ENCODE data around the gene RAC3. TPM values are rescaled to one million over a fixed set of nuclear protein-coding genes. Genes with fewer than 3 reads are reported as not detected.

RAC3 gene
- total RNA-seq, 1 experiment from 2014 or later, result 120 TPM

DNA sequence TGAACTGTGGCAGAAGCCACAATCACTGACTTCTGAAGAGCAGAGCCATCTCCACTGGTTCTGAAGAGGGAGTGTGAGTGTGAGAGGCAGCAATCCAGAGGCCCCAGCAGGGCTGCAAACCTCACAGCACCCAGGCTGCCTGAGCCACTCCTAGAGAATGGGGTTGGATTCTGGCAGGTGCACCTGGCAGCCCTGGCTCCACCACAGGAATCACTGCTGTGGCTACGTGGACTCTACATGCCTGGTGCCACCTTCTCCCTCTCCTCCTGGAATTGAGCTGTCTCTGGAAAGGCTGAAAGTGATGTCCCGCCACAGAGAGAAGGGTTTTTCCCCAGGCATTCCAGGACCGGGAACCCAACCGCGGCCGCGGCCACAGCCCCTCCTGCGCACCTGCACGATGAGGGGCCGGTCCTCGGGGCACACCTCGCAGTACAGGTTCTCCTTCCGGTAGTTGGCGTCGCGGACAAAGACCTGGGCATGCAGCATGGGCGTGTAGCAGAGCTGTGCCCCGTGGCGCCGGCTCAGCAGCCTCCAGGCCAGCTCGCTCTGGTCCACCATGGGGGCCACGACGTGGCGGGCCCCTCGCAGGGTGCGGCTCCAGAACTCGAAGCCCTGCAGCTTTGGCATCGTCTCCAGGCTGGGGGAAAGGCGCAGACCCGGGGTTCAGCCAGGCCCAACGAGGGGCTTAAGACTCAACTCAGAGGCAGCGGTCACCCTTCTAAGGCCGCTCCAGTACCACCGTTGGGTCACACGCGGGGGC is 33.1 kb downstream of the RAC3 start:
- H2AFZ ChIP-seq (ENCODE audit: low read depth, low read length, poor library complexity, severe bottlenecking), result no peak overlapping the region
- H3K36me3 ChIP-seq (ENCODE audit: control insufficient read depth in 1 of 2, insufficient read depth in 2 of 2, low read length in 2 of 2), result peaks cover 15 to 46% of the 10 kb centered on the region in 2 experiments; a peak in 3 of 4 replicates
- intact Hi-C loops (cut with micrococcal nuclease), result no loop called here
- ChIA-PET RAD21 (ENCODE audit: low non-redundant PET in 1 of 2, low total read pairs in 2 of 2, uncharacterized antibody in 2 of 2, unreplicated experiment in 2 of 2) (no interaction called here), POLR2A (interaction anchor here (0.9 kb wide), 1 partner anchor 34 kb away, joined by 3 read pairs; no protein-coding TSS in a partner anchor), CTCF (no interaction called here)
- H3K4me3 ChIP-seq (replicated peaks in 1 of 2; ENCODE audit: low read depth in 1 of 2, low read length in 2 of 2), result peak overlapping the region; percentile 96 to 100
- H3K4me1 ChIP-seq (ENCODE audit: control insufficient read depth in 1 of 2, insufficient read depth in 2 of 2, low read length in 2 of 2), result peaks cover 11 to 22% of the 10 kb centered on the region in 2 experiments; a peak in 3 of 4 replicates
- H3K9me3 ChIP-seq (ENCODE audit: control insufficient read depth in 1 of 2, insufficient read depth in 1 of 2, low read depth in 1 of 2, low read length in 2 of 2), result no peaks in the 10 kb centered on the region
- no peak for DNase-seq (ENCODE audit: low read depth, low spot score)
- peak; percentile 35 for TF ChIP-seq POLR2A (IDR thresholded peaks at IDR 0.05; ENCODE audit: borderline replicate concordance, extremely low read depth, insufficient read depth, insufficient read length)
- no peak for TF ChIP-seq SIN3A (IDR thresholded peaks at IDR 0.05; ENCODE audit: low read depth)
- no peaks in the 10 kb centered on the region for H4K20me1 ChIP-seq (ENCODE audit: insufficient read depth)
- H3K27me3 ChIP-seq (ENCODE audit: insufficient read depth, low read length), result no peaks in the 10 kb centered on the region
- H3K9me2 ChIP-seq (ENCODE audit: insufficient read depth), result no peaks in the 10 kb centered on the region
- peak overlapping the region; percentile 100 for H3K9ac ChIP-seq (ENCODE audit: low read length)
- peak; percentile 62 for ATAC-seq
- peak overlapping the region; percentile 89 for H3K27ac ChIP-seq (ENCODE audit: low read depth, low read length)
- H3K4me2 ChIP-seq (ENCODE audit: low read length), result peak overlapping the region; percentile 100
- H3K79me2 ChIP-seq (ENCODE audit: insufficient read depth, low read length), result peaks cover 35% of the 10 kb centered on the region
- BruUV-seq (replicated peaks), result TSS peak; percentile 64

DNA sequence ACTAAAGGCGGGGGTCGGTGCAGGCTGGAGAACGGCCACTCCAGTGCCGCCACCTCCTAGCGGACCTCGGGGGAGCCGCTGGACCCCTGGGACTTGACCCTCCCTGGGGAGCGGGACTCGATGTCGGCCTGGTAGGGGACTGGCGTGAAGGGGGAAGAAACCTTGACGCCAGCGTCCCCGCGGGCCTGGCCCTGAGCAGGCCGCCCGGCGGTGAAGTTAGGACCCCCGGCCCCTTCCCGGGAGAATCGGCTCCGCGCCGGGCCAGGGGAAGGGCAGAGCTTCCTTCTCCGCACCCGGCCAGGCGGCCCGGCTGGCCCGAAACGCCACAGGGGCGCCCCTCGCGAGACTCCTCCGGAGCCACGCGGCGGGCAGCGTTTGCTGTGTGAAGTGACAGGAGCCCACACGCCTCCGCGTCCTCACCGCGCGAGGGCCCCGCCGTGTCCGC is 33.7 kb downstream of the RAC3 start:
- no TSS peak for BruUV-seq (replicated peaks)
- CTCF ChIA-PET, result no interaction called here
- TF ChIP-seq POLR2A (IDR thresholded peaks at IDR 0.05; ENCODE audit: borderline replicate concordance, extremely low read depth, insufficient read depth, insufficient read length), result no peak
- TF ChIP-seq RAD21 (IDR thresholded peaks at IDR 0.05; ENCODE audit: low read depth), result no peak
- TF ChIP-seq, protein P1, sequence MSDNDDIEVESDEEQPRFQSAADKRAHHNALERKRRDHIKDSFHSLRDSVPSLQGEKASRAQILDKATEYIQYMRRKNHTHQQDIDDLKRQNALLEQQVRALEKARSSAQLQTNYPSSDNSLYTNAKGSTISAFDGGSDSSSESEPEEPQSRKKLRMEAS (IDR thresholded peaks at IDR 0.05), result peak; percentile 71; the same call in 1 of the 2 replicates
- TF ChIP-seq, protein P2, sequence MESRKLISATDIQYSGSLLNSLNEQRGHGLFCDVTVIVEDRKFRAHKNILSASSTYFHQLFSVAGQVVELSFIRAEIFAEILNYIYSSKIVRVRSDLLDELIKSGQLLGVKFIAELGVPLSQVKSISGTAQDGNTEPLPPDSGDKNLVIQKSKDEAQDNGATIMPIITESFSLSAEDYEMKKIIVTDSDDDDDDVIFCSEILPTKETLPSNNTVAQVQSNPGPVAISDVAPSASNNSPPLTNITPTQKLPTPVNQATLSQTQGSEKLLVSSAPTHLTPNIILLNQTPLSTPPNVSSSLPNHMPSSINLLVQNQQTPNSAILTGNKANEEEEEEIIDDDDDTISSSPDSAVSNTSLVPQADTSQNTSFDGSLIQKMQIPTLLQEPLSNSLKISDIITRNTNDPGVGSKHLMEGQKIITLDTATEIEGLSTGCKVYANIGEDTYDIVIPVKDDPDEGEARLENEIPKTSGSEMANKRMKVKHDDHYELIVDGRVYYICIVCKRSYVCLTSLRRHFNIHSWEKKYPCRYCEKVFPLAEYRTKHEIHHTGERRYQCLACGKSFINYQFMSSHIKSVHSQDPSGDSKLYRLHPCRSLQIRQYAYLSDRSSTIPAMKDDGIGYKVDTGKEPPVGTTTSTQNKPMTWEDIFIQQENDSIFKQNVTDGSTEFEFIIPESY (IDR thresholded peaks at IDR 0.05; ENCODE audit: extremely low read depth, insufficient replicate concordance, low read length), result no peak
- TF ChIP-seq SIN3A (IDR thresholded peaks at IDR 0.05; ENCODE audit: low read depth), result no peak
- no peak for TF ChIP-seq CEBPB (IDR thresholded peaks at IDR 0.05; ENCODE audit: low read depth)
- TF ChIP-seq ELF1 (IDR thresholded peaks at IDR 0.05; ENCODE audit: borderline replicate concordance, low read depth), result no peak
- H2AFZ ChIP-seq (ENCODE audit: low read depth, low read length, poor library complexity, severe bottlenecking), result no peak overlapping the region
- H3K9ac ChIP-seq (ENCODE audit: low read length), result peak overlapping the region; percentile 100
- POLR2A ChIA-PET, result interaction anchor here (0.9 kb wide), 1 partner anchor 34 kb away, joined by 3 read pairs; no protein-coding TSS in a partner anchor
- peaks cover 35% of the 10 kb centered on the region for H3K79me2 ChIP-seq (ENCODE audit: insufficient read depth, low read length)
- H4K20me1 ChIP-seq (ENCODE audit: insufficient read depth), result no peaks in the 10 kb centered on the region
- no peaks in the 10 kb centered on the region for H3K9me2 ChIP-seq (ENCODE audit: insufficient read depth)
- no peak for DNase-seq (ENCODE audit: low read depth, low spot score)
- H3K4me2 ChIP-seq (ENCODE audit: low read length), result peak overlapping the region; percentile 100
- ATAC-seq, result peak; percentile 56
- RAD21 ChIA-PET (ENCODE audit: low non-redundant PET in 1 of 2, low total read pairs in 2 of 2, uncharacterized antibody in 2 of 2, unreplicated experiment in 2 of 2), result no interaction called here
- H3K4me3 ChIP-seq (replicated peaks in 1 of 2; ENCODE audit: low read depth in 1 of 2, low read length in 2 of 2), result peak overlapping the region; percentile 96 to 100
- H3K27ac ChIP-seq (ENCODE audit: low read depth, low read length), result peak overlapping the region; percentile 89
- H3K27me3 ChIP-seq (ENCODE audit: insufficient read depth, low read length), result no peaks in the 10 kb centered on the region
- no peaks in the 10 kb centered on the region for H3K9me3 ChIP-seq (ENCODE audit: control insufficient read depth in 1 of 2, insufficient read depth in 1 of 2, low read depth in 1 of 2, low read length in 2 of 2)
- peaks cover 15 to 40% of the 10 kb centered on the region in 2 experiments; a peak in 3 of 4 replicates for H3K36me3 ChIP-seq (ENCODE audit: control insufficient read depth in 1 of 2, insufficient read depth in 2 of 2, low read length in 2 of 2)
- H3K4me1 ChIP-seq (ENCODE audit: control insufficient read depth in 1 of 2, insufficient read depth in 2 of 2, low read length in 2 of 2), result peaks cover 11 to 22% of the 10 kb centered on the region in 2 experiments; a peak in 3 of 4 replicates
- intact Hi-C loops (cut with micrococcal nuclease), result no loop called here
